ENCODE data around the gene FRMD4A.

- TF ChIP-seq CEBPB (IDR thresholded peaks at IDR 0.05) (no peak), CREB1 (IDR thresholded peaks at IDR 0.05; ENCODE audit: low read depth) (no peak), USF1 (IDR thresholded peaks at IDR 0.05) (no peak), TAF1 (IDR thresholded peaks at IDR 0.05; ENCODE audit: low read depth) (no peak), REST (IDR thresholded peaks at IDR 0.05; ENCODE audit: low read depth) (no peak), MAX (IDR thresholded peaks at IDR 0.05) (no peak), FOXM1 (IDR thresholded peaks at IDR 0.05; ENCODE audit: borderline replicate concordance, low read depth) (no peak), TCF12 (IDR thresholded peaks at IDR 0.05; ENCODE audit: low read depth) (no peak)
These were observed 343.3 kb downstream of the FRMD4A start for GRCh38 chr10:13987446-13987845.

Measured in Ishikawa (cell line).